NCI-H345 treated with DMSO at 0.1 percent for 48 hours (cell line): ENCODE results near the gene INAVA.
"Not testable (repeated sequence)": the region's sequence is repeated elsewhere in the genome, so short reads cannot be mapped to it uniquely, and the experiment has no call there.

Source experiments
- DNase-seq: peaks from one replicate; lab custom pipeline; 2025; ENCODE audit not compliant: unreplicated experiment; lab: John Stamatoyannopoulos, UW

Gene INAVA

GRCh38 chr1:200916681-200917080 lies 22.0 kb downstream of the INAVA start:
- DNase-seq: no peak

- DNase-seq: peak; percentile 34
These were observed 22.7 kb downstream of the INAVA start for GRCh38 chr1:200917291-200917817.

- DNase-seq: no peak
These were observed 23.3 kb downstream of the INAVA start for GRCh38 chr1:200918006-200918405.

- no peak for DNase-seq
These were observed 24.7 kb downstream of the INAVA start for GRCh38 chr1:200919386-200919785.

GRCh38 chr1:200921571-200922110 lies 26.9 kb downstream of the INAVA start:
- DNase-seq: no peak

- no peak for DNase-seq
These were observed 27.7 kb downstream of the INAVA start for GRCh38 chr1:200922406-200922805.

GRCh38 chr1:200923601-200924000 lies 28.9 kb downstream of the INAVA start:
- no peak for DNase-seq

- DNase-seq: no peak
These were observed 31.1 kb downstream of the INAVA start for GRCh38 chr1:200925831-200926230.

- no peak for DNase-seq
These were observed 35.0 kb downstream of the INAVA start for GRCh38 chr1:200929530-200930278.

GRCh38 chr1:200930285-200930684 lies 35.6 kb downstream of the INAVA start:
- DNase-seq: not testable (repeated sequence)

GRCh38 chr1:200931776-200932175 lies 37.1 kb downstream of the INAVA start:
- no peak for DNase-seq

GRCh38 chr1:200934676-200935245 lies 40.1 kb downstream of the INAVA start:
- no peak for DNase-seq

- not testable (repeated sequence) for DNase-seq
These were observed 40.7 kb downstream of the INAVA start for GRCh38 chr1:200935286-200935962.

- DNase-seq: no peak
These were observed 44.3 kb downstream of the INAVA start for GRCh38 chr1:200938955-200939354.

- no peak for DNase-seq
These were observed 50.4 kb downstream of the INAVA start for GRCh38 chr1:200945111-200945510.

- no peak for DNase-seq
These were observed 52.4 kb downstream of the INAVA start for GRCh38 chr1:200947059-200947566.

GRCh38 chr1:200949626-200950025 lies 54.9 kb downstream of the INAVA start:
- no peak for DNase-seq

- DNase-seq: no peak
These were observed 56.3 kb downstream of the INAVA start for GRCh38 chr1:200951016-200951415.

GRCh38 chr1:200954434-200954833 lies 59.7 kb downstream of the INAVA start:
- no peak for DNase-seq

GRCh38 chr1:200958597-200958996 lies 63.9 kb downstream of the INAVA start:
- DNase-seq: no peak

- DNase-seq: no peak
These were observed 64.8 kb downstream of the INAVA start for GRCh38 chr1:200959411-200959921.
